Stomach (tissue), 9 donors: ENCODE data around the gene COL5A1. TPM values are rescaled to one million over a fixed set of nuclear protein-coding genes. Genes with fewer than 3 reads are reported as not detected.
A peak's percentile ranks its signal among the peaks of the same experiment; 100 is the strongest.

Source experiments
- DNase-seq, 2 donors: peaks; one replicate each; pipeline versions ENCODE4 v3.0.0 to v3.0.0-alpha.2; 2013 to 2019
- H3K27ac ChIP-seq, 5 donors: fragments of 200-600 bp in 4 of 5; sonication (generic) in 4 of 5; one replicate each; pipeline ENCODE4 v1.5.1; 2013 to 2019; ENCODE audit warnings: mild to moderate bottlenecking in 1 of 5, moderate library complexity in 1 of 5
- H3K27me3 ChIP-seq, 3 donors: fragments of 200-600 bp; sonication (generic); one replicate each; pipeline ENCODE4 v1.5.1; 2017 to 2019; ENCODE audit warnings: mixed run types in 1 of 3
- H3K36me3 ChIP-seq, 4 donors: fragments of 200-600 bp; sonication (generic); 1 replicate in 3 of 4; 2 replicates in 1 of 4; pipeline ENCODE4 v1.5.1; 2016 to 2019
- H3K4me1 ChIP-seq, 4 donors: fragments of 200-600 bp; sonication (generic); one replicate each; pipeline ENCODE4 v1.5.1; 2016 to 2019
- H3K4me3 ChIP-seq, 4 donors: fragments of 200-600 bp; sonication (generic) in 3 of 4; one replicate each; pipeline ENCODE4 v1.5.1; 2016 to 2019; ENCODE audit warnings: mild to moderate bottlenecking in 1 of 4
- H3K9me3 ChIP-seq, 4 donors: fragments of 200-600 bp; sonication (generic); one replicate each; pipeline ENCODE4 v1.5.1; 2016 to 2019
- EP300 ChIP-seq: sonication (generic); formaldehyde crosslinking; IDR thresholded peaks from one replicate; pipeline ENCODE4 v1.6.1; 2017; ENCODE audit warnings: antibody characterized with exemption
- POLR2A ChIP-seq, 4 donors: fragments of 450-650 bp; IDR thresholded peaks; one replicate each; pipeline ENCODE4 v1.6.1; 2016; ENCODE audit warnings: antibody characterized with exemption in 4 of 4, control low read depth in 2 of 4, mild to moderate bottlenecking in 1 of 4, moderate library complexity in 1 of 4
- POLR2AphosphoS5 ChIP-seq, 3 donors: sonication (generic); formaldehyde crosslinking; IDR thresholded peaks; one replicate each; pipeline ENCODE4 v1.6.1; 2016; ENCODE audit warnings: antibody characterized with exemption in 3 of 3
- WGBS, 5 donors: extraction: QIAGEN DNeasy Blood & Tissue Kit in 3 of 5; methylation state at CpG; one replicate each; pipeline versions ENCODE4 v1.1.5 to v1.1.7; 2013 to 2018; 5-methylcytosine and 5-hydroxymethylcytosine counted together
- intact Hi-C: fragments of 100-400 bp; cut with DNase I; formaldehyde crosslinking; loops from one replicate; pipeline ENCODE4 v1.15.1; 2023; ENCODE audit warnings: low total_unique reads
- polyA plus RNA-seq, 3 donors: library from polyadenylated mRNA; stranded (reverse); fragments of 200-250 nt; gene quantifications; one replicate each; pipeline ENCODE4 v1.2.3, GENCODE V29; 2013
- total RNA-seq, 5 donors: library from RNA; depleted of rRNA; stranded (reverse); fragments of >200 nt; gene quantifications; one replicate each; pipeline versions ENCODE4 v1.1.0 to v1.2.3, GENCODE V29; 2014 to 2016
- TF ChIP-seq, protein P1 (sequence below), 7 experiments: fragments of 450-650 bp in 4 of 7; fragments of 200-600 bp in 3 of 7; sonication (generic) in 3 of 7; IDR thresholded peaks; one replicate each; pipeline ENCODE4 v1.5.1; 2016 to 2019; ENCODE audit warnings: antibody characterized with exemption in 7 of 7, control low read depth in 2 of 7, mild to moderate bottlenecking in 1 of 7
- donor health status: healthy with polysubstance abuse.
- donor health status: Bipolar disorder and iron deficiency.
- donor health status: healthy.

COL5A1 gene
- total and polyA plus RNA-seq, 8 donors = 7.3 to 205 (median 26.4) TPM

- no peak for DNase-seq
- 64 to 75% (median 73%) methylated on average over 22 to 23 of the region's 23 CpGs for WGBS, 5 donors
- H3K9me3 ChIP-seq = no peaks in the 10 kb centered on the region
- peaks cover 0 to 60% (median 35%) of the 10 kb centered on the region in 4 donors for H3K36me3 ChIP-seq
- peaks cover 0 to 25% (median 12%) of the 10 kb centered on the region in 4 donors for H3K4me1 ChIP-seq
- peaks cover 0 to 5% (median 4%) of the 10 kb centered on the region in 3 donors for H3K27me3 ChIP-seq
- intact Hi-C loops = no loop called here
- H3K4me3 ChIP-seq = no peak overlapping the region
- H3K27ac ChIP-seq = peak overlapping the region in 3 of 5 donors; percentile 22 to 56 (median 26)
- TF ChIP-seq, protein P1, sequence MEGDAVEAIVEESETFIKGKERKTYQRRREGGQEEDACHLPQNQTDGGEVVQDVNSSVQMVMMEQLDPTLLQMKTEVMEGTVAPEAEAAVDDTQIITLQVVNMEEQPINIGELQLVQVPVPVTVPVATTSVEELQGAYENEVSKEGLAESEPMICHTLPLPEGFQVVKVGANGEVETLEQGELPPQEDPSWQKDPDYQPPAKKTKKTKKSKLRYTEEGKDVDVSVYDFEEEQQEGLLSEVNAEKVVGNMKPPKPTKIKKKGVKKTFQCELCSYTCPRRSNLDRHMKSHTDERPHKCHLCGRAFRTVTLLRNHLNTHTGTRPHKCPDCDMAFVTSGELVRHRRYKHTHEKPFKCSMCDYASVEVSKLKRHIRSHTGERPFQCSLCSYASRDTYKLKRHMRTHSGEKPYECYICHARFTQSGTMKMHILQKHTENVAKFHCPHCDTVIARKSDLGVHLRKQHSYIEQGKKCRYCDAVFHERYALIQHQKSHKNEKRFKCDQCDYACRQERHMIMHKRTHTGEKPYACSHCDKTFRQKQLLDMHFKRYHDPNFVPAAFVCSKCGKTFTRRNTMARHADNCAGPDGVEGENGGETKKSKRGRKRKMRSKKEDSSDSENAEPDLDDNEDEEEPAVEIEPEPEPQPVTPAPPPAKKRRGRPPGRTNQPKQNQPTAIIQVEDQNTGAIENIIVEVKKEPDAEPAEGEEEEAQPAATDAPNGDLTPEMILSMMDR (IDR thresholded peaks at IDR 0.05) = no peak
- TF ChIP-seq POLR2AphosphoS5 (IDR thresholded peaks at IDR 0.05) (no peak), EP300 (no peak), POLR2A (IDR thresholded peaks at IDR 0.05) (no peak)
Observed at GRCh38 chr9:134784577-134785305, 143.1 kb downstream of the COL5A1 start.

DNA sequence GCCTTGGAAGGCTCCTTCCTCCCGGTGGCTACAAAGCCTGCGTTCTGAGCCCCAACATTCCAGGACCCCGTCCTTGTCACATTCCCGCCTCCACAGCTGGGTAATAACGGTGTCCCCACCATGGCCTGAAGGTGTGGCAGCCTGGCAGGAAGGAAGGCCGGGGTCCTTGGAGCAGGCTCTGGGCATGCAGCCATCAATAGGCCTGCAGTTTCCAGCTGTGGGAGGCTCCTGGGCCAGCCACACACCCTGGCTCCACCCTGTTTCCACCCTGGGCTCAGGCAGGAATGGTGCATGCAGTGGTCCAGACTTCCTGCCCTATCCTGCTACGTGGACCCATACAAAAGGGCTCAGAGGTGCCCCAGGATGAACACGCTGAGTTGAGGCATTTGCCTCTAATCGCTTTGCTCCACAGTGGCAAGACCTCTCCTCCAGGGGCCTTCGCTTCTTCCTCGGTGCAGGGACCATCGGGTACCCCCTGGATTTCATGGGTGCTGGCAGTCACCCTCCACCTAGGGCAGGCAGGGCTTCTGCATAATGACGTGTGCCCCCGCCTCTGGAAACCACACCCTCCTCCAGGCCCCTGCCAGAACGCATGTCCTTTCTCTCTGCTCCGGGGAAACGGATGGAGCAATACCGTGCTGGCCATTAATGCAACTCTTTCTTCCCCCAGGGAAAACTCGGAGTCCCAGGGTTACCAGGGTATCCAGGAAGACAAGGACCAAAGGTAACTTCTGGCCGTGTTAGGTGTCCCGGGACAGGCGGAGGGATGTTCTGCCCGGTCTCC is 143.9 kb downstream of the COL5A1 start:
- Histone ChIP-seq H3K27ac (peak overlapping the region in 3 of 5 donors; percentile 22 to 47 (median 26)), H3K9me3 (no peaks in the 10 kb centered on the region), H3K36me3 (peaks cover 0 to 58% (median 30%) of the 10 kb centered on the region in 4 donors), H3K4me3 (no peak overlapping the region), H3K27me3 (peaks cover 0 to 5% (median 4%) of the 10 kb centered on the region in 3 donors), H3K4me1 (peaks cover 0 to 26% (median 13%) of the 10 kb centered on the region in 4 donors)
- intact Hi-C loops = no loop called here
- no peak for TF ChIP-seq POLR2AphosphoS5 (IDR thresholded peaks at IDR 0.05)
- no peak for TF ChIP-seq EP300
- TF ChIP-seq POLR2A (IDR thresholded peaks at IDR 0.05) = no peak
- TF ChIP-seq, protein P1 (IDR thresholded peaks at IDR 0.05) = no peak
- 55 to 72% (median 70%) methylated on average over 20 to 23 of the region's 23 CpGs for WGBS, 5 donors
- peak in 1 of 2 donors; percentile 58 for DNase-seq

DNA sequence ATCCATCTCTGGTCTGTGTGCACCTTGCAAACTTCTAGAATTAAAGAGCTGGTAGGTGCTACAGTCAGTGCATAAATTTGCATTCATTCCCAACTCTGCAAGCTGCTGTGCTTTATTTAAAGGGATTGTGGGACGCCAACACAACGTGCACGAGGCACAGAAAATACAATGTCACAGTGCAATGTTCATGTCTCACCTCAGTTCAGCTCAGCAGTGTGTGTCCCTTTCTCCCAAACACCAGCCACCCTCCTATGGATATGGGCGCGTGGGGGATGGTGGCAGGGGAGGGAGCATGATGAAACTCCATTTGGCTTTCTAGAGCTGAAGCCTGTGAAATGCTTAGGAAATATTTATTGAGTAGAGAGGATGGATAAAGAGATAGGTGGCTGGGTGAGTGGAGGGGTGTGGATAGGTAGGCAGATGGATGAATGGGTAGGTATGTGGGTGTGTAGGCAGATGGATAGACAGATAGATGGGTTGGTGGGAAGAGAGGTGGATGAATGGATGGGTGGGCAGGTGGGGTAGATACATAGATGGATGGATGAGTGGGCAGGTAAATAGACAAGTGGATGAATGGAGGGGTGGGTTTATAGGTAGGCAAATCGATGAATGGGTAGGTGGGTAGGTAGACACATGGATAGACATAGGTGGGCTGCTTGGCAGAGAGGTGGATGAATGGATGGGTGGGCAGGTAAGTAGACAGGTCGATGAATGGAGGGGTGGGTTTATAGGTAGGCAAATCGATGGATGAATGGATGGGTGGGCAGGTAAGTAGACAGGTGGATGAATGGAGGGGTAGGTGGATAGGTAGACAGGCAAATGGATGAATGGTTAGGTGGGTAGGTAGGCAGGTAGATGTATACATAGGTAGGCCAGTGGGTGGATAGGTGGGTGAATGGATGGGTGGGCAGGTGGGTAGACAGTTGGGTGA is 146.3 kb downstream of the COL5A1 start:
- intact Hi-C loops = no loop called here
- Histone ChIP-seq H3K27me3 (peaks cover 0 to 5% (median 4%) of the 10 kb centered on the region in 3 donors), H3K9me3 (no peaks in the 10 kb centered on the region), H3K36me3 (peaks cover 4 to 56% (median 34%) of the 10 kb centered on the region in 4 donors), H3K4me3 (no peak overlapping the region), H3K27ac (peak overlapping the region in 1 of 5 donors; percentile 77), H3K4me1 (peaks cover 0 to 26% (median 12%) of the 10 kb centered on the region in 4 donors)
- DNase-seq = no peak
- 76 to 85% (median 78%) methylated on average over 7 to 8 of the region's 8 CpGs for WGBS, 5 donors
- TF ChIP-seq EP300 = no peak
- TF ChIP-seq POLR2A (IDR thresholded peaks at IDR 0.05) = no peak
- no peak for TF ChIP-seq POLR2AphosphoS5 (IDR thresholded peaks at IDR 0.05)
- TF ChIP-seq, protein P1 (IDR thresholded peaks at IDR 0.05) = no peak
